SK-N-SH treated with all-trans-retinoic acid at 6 μM for 48 hours (cell line): ENCODE results near the gene HDGFL2.
A peak's percentile ranks its signal among the peaks of the same experiment; 100 is the strongest.

Experiments used
- ATAC-seq: fragments of 200-7000 bp; cut with Tn5 transposase; 3 replicates; pipeline ENCODE4 v1.9.1; 2020; ENCODE audit warnings: mild to moderate bottlenecking, moderate library complexity
- BACH2 ChIP-seq: fragments of 250-450 bp; sonication (Bioruptor Pico); IDR thresholded peaks from 2 replicates; pipeline ENCODE4 v1.9.0; 2021; ENCODE audit warnings: mild to moderate bottlenecking, borderline replicate concordance
- CREB5 ChIP-seq: fragments of 250-450 bp; sonication (Bioruptor Pico); IDR thresholded peaks from 2 replicates; pipeline ENCODE4 v1.5.1; 2020; ENCODE audit warnings: low read depth, mild to moderate bottlenecking, moderate library complexity
- CSDC2 ChIP-seq: fragments of 250-450 bp; sonication (Bioruptor Pico); IDR thresholded peaks from 2 replicates; pipeline ENCODE4 v1.5.0; 2020; ENCODE audit warnings: mild to moderate bottlenecking, moderate library complexity
- ESRRG ChIP-seq: fragments of 250-450 bp; sonication (Bioruptor Pico); IDR thresholded peaks from 2 replicates; pipeline ENCODE4 v1.6.1; 2021; ENCODE audit warnings: mild to moderate bottlenecking
- ISL1 ChIP-seq: fragments of 250-450 bp; sonication (Bioruptor Pico); IDR thresholded peaks from 2 replicates; pipeline ENCODE4 v2.1.2; 2022; ENCODE audit warnings: mild to moderate bottlenecking, moderate library complexity
- OSR1 ChIP-seq: fragments of 250-450 bp; sonication (Bioruptor Pico); IDR thresholded peaks from 2 replicates; pipeline ENCODE4 v1.8.0; 2022; ENCODE audit warnings: moderate library complexity, mild to moderate bottlenecking, inconsistent platforms
- PATZ1 ChIP-seq: fragments of 250-450 bp; sonication (Bioruptor Pico); IDR thresholded peaks from 2 replicates; pipeline ENCODE4 v1.8.0; 2020; ENCODE audit warnings: mild to moderate bottlenecking, moderate library complexity, borderline replicate concordance
- POU6F1 ChIP-seq: fragments of 250-450 bp; sonication (Bioruptor Pico); IDR thresholded peaks from 2 replicates; pipeline ENCODE4 v1.8.0; 2021; ENCODE audit warnings: low read depth, mild to moderate bottlenecking, moderate library complexity, borderline replicate concordance
- PPARA ChIP-seq: fragments of 250-450 bp; sonication (Bioruptor Pico); IDR thresholded peaks from 2 replicates; pipeline ENCODE4 v1.5.0; 2020; ENCODE audit warnings: mild to moderate bottlenecking, borderline replicate concordance
- RARB ChIP-seq: fragments of 250-450 bp; sonication (Bioruptor Pico); IDR thresholded peaks from 2 replicates; pipeline ENCODE4 v1.8.0; 2021; ENCODE audit warnings: mild to moderate bottlenecking, moderate library complexity
- SNAI2 ChIP-seq: fragments of 250-450 bp; sonication (Bioruptor Pico); IDR thresholded peaks from 2 replicates; pipeline ENCODE4 v1.5.0; 2020; ENCODE audit warnings: mild to moderate bottlenecking, moderate library complexity
- TCF4 ChIP-seq: fragments of 250-450 bp; sonication (Bioruptor Pico); IDR thresholded peaks from 2 replicates; pipeline ENCODE4 v1.8.0; 2021; ENCODE audit warnings: mild to moderate bottlenecking, moderate library complexity, borderline replicate concordance
- TOX ChIP-seq: fragments of 250-450 bp; sonication (Bioruptor Pico); IDR thresholded peaks from 2 replicates; pipeline ENCODE4 v1.8.0; 2021; ENCODE audit warnings: mild to moderate bottlenecking, moderate library complexity, borderline replicate concordance
- TSHZ2 ChIP-seq: fragments of 250-450 bp; sonication (Bioruptor Pico); IDR thresholded peaks from 2 replicates; pipeline ENCODE4 v1.5.0; 2020; ENCODE audit warnings: mild to moderate bottlenecking, moderate library complexity
- ZC3H10 ChIP-seq: fragments of 250-450 bp; sonication (Bioruptor Pico); IDR thresholded peaks from 2 replicates; pipeline ENCODE4 v1.5.1; 2021; ENCODE audit warnings: mild to moderate bottlenecking, moderate library complexity
- ZFP30 ChIP-seq: fragments of 450-650 bp; formaldehyde crosslinking; IDR thresholded peaks from 2 replicates; pipeline ENCODE4 v1.5.0; 2022; ENCODE audit warnings: mild to moderate bottlenecking, moderate library complexity
- ZNF565 ChIP-seq: fragments of 450-650 bp; formaldehyde crosslinking; conservative IDR thresholded peaks from 2 replicates; pipeline ENCODE4 v1.5.0; 2020; ENCODE audit warnings: low read depth, mild to moderate bottlenecking, moderate library complexity
- ZNF70 ChIP-seq: fragments of 450-650 bp; formaldehyde crosslinking; IDR thresholded peaks from 2 replicates; pipeline ENCODE4 v1.5.0; 2020; ENCODE audit warnings: mild to moderate bottlenecking, moderate library complexity
- ZNF8 ChIP-seq: fragments of 450-650 bp; formaldehyde crosslinking; IDR thresholded peaks from 2 replicates; pipeline ENCODE4 v1.5.0; 2020; ENCODE audit warnings: mild to moderate bottlenecking, moderate library complexity

HDGFL2 gene

GRCh38 chr19:4456476-4456842 is 15.6 kb upstream of the HDGFL2 start:
- TF ChIP-seq CREB5 (CRISPR knock-in tag) (no peak), TSHZ2 (no peak), ZNF70 (peak; percentile 55; the same call in 1 of the 2 replicates), ZNF565 (CRISPR knock-in tag) (no peak), BACH2 (CRISPR knock-in tag) (no peak)
- peak; percentile 57 for ATAC-seq

- TF ChIP-seq PATZ1 (CRISPR knock-in tag) (0 out of 2 replicates have a peak, but pooled peaks have one; percentile 24), ZC3H10 (CRISPR knock-in tag) (no peak), ESRRG (no peak)
- TF ChIP-seq, all 23 proteins: peak for 1
- ATAC-seq: peak; percentile 34
Observed at GRCh38 chr19:4456843-4457653, 15.0 kb upstream of the HDGFL2 start.

GRCh38 chr19:4457654-4458395 is 14.3 kb upstream of the HDGFL2 start, which contains the start of gene UBXN6:
Gene UBXN6 (minus strand): TSS chr19:4457794. CDS start chr19:4457697, 97 bp downstream.
- TF ChIP-seq PPARA (no peak), BACH2 (CRISPR knock-in tag) (no peak), ISL1 (no peak), CREB5 (CRISPR knock-in tag) (no peak), ESRRG (no peak), CSDC2 (CRISPR knock-in tag) (no peak), TCF4 (CRISPR knock-in tag) (no peak), OSR1 (CRISPR knock-in tag) (no peak), TOX (CRISPR knock-in tag) (no peak), RARB (CRISPR knock-in tag) (no peak), ZNF565 (CRISPR knock-in tag) (no peak), ZNF70 (no peak)
- peak; percentile 88 for ATAC-seq

- ATAC-seq: no peak
- TF ChIP-seq ZNF8 (CRISPR knock-in tag) (no peak), POU6F1 (CRISPR knock-in tag) (no peak), ZC3H10 (CRISPR knock-in tag) (no peak), CREB5 (CRISPR knock-in tag) (no peak), BACH2 (CRISPR knock-in tag) (no peak), SNAI2 (no peak), ZFP30 (CRISPR knock-in tag) (no peak), TSHZ2 (no peak)
Observed at GRCh38 chr19:4464815-4465581, 7.1 kb upstream of the HDGFL2 start.
